ACC112 (cell line): ENCODE results near the gene SYT9.

Experiments used
- H2AFZ ChIP-seq: fragments of 200-600 bp; sonication (generic); one replicate; pipeline ENCODE4 v1.6.0; 2017; ENCODE audit warnings: antibody characterized with exemption, low read length; ENCODE audit not compliant: unreplicated experiment
- H3K27ac ChIP-seq: fragments of 200-600 bp; sonication (generic); 2 replicates; pipeline ENCODE4 v1.5.1; 2014; ENCODE audit warnings: low read depth, mild to moderate bottlenecking, antibody characterized with exemption, low read length, moderate library complexity
- H3K27me3 ChIP-seq: fragments of 200-600 bp; sonication (generic); 2 replicates; pipeline ENCODE4 v1.6.1; 2014; ENCODE audit warnings: mild to moderate bottlenecking, antibody characterized with exemption, low read length, moderate library complexity, mixed read lengths; ENCODE audit not compliant: insufficient read depth
- H3K36me3 ChIP-seq: fragments of 200-600 bp; sonication (generic); 2 replicates; pipeline ENCODE4 v1.6.1; 2016; ENCODE audit warnings: mild to moderate bottlenecking, antibody characterized with exemption, low read length, moderate library complexity, mixed read lengths; ENCODE audit not compliant: insufficient read depth
- H3K4me1 ChIP-seq: fragments of 200-600 bp; sonication (generic); one replicate; pipeline ENCODE4 v1.6.1; 2016; ENCODE audit warnings: low read length, mixed read lengths; ENCODE audit not compliant: insufficient read depth, unreplicated experiment, control insufficient read depth
- H3K4me3 ChIP-seq: fragments of 200-600 bp; sonication (generic); 2 replicates; pipeline ENCODE4 v1.5.1; 2014; ENCODE audit warnings: mild to moderate bottlenecking, low read depth, low read length
- H3K79me2 ChIP-seq: fragments of 200-600 bp; sonication (generic); one replicate; pipeline ENCODE4 v1.6.0; 2016; ENCODE audit warnings: low read length; ENCODE audit not compliant: control insufficient read depth, unreplicated experiment, insufficient read depth

SYT9 gene

DNA sequence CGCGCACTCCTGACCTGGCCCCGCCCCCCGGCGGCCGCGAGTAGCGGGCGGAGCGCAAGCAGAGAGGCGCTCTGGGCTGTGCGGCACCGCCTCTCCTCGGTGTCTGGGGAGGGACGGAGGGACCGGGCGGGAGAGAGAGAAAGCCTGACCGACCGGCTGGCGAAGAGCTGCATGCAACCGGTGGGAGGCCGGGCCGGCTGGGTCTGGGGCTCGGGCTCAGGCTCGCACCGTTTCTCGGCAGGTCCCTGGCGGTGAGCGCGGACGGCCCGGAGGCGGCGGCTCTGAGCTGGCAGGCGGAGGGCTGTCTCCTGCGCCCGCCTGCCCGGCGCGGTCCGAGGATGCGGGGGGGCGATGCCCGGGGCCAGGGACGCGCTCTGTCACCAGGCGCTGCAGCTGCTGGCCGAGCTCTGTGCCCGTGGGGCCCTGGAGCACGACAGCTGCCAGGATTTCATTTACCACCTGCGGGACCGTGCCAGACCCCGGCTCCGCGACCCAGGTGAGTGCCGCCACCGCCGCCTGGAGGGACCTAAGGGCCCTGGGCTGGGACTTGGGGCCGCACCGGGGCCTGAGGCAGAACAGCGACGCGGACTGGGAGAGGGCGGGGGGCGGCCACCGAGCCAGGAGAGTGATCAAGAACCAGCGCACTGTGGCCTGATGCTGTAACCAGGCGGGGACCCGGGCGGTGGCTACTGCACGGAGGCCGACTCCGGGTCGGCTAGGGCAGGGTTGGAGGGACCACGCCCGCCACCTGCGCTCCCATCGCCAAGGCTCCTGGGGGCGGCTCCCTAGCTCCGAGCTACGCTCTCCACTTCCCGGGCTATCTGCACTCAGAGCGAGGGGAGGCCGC, at the start of gene SYT9:
TSS of gene SYT9 (plus strand) at position 69 of the 847 bp plus-strand sequence. CDS start at position 352, 283 bp downstream.
- Histone ChIP-seq H2AFZ (no peak within 1 kb of the TSS), H3K27me3 (peaks cover 61% of the 10 kb centered on the region), H3K4me3 (peak within 1 kb of the TSS; percentile 49)

DNA sequence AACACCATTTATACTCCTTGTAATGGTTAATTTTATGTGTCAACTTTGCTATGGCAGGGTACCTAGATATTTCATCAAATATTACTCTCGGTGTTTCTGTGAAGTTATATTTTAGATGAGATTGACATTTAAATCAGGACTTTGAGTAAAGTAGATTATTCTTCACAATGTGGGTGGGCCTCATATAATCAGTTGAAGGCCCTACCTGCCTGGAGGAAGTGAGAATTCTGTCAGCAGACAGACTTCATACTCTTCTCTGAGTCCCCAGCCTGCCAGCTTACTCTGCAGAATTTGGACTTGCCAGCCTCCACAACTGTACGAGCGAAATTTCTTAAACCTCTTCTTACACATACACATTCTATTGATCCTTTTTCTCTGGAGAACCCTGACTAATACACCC, 49.3 kb upstream of the SYT9 start:
- Histone ChIP-seq H3K27me3 (no peaks in the 10 kb centered on the region), H3K4me3 (no peak overlapping the region), H3K27ac (no peak overlapping the region), H3K4me1 (no peaks in the 10 kb centered on the region), H2AFZ (no peak overlapping the region), H3K36me3 (no peaks in the 10 kb centered on the region), H3K79me2 (no peaks in the 10 kb centered on the region)

More for the DNA sequence above, at the start of gene SYT9:
- no peaks in the 10 kb centered on the region for H3K36me3 ChIP-seq
- no peaks in the 10 kb centered on the region for H3K4me1 ChIP-seq
- H3K27ac ChIP-seq: no peak within 1 kb of the TSS
- no peaks in the 10 kb centered on the region for H3K79me2 ChIP-seq

- Histone ChIP-seq H3K27me3 (no peaks in the 10 kb centered on the region), H3K4me1 (no peaks in the 10 kb centered on the region), H3K27ac (no peak overlapping the region), H3K79me2 (no peaks in the 10 kb centered on the region), H2AFZ (no peak overlapping the region), H3K36me3 (no peaks in the 10 kb centered on the region), H3K4me3 (no peak overlapping the region)
Observed at GRCh38 chr11:7204778-7205177, 46.9 kb upstream of the SYT9 start.

GRCh38 chr11:7208391-7208790, 43.3 kb upstream of the SYT9 start:
- no peaks in the 10 kb centered on the region for H3K4me1 ChIP-seq

DNA sequence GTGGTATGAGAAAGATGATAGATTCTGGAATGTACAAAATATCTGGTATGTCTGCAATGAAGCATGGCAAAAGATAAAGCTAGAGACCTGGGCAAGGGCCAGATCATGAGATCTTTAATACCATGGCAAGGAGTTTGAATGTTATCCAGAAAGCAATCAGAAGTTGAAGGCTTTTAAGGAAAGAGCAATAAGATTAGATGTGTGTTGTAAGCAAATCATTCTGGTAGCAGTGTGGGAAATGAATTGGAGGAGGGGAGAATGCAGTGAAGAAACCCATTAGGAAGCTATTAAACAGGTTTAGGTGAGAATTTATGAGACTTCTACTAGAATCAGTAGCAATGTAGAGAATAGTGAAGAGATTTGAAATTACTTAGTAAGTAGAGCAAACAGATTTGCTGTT, 32.2 kb upstream of the SYT9 start:
- Histone ChIP-seq H3K4me3 (no peak overlapping the region), H3K27ac (no peak overlapping the region), H2AFZ (no peak overlapping the region), H3K27me3 (no peaks in the 10 kb centered on the region), H3K36me3 (no peaks in the 10 kb centered on the region), H3K79me2 (no peaks in the 10 kb centered on the region), H3K4me1 (no peaks in the 10 kb centered on the region)

More at GRCh38 chr11:7208391-7208790, 43.3 kb upstream of the SYT9 start:
- Histone ChIP-seq H2AFZ (no peak overlapping the region), H3K27me3 (no peaks in the 10 kb centered on the region), H3K27ac (no peak overlapping the region), H3K4me3 (no peak overlapping the region), H3K79me2 (no peaks in the 10 kb centered on the region), H3K36me3 (no peaks in the 10 kb centered on the region)

- no peaks in the 10 kb centered on the region for H3K36me3 ChIP-seq
- no peak overlapping the region for H2AFZ ChIP-seq
- H3K4me1 ChIP-seq: no peaks in the 10 kb centered on the region
- no peak overlapping the region for H3K27ac ChIP-seq
- H3K4me3 ChIP-seq: no peak overlapping the region
- H3K27me3 ChIP-seq: no peaks in the 10 kb centered on the region
- H3K79me2 ChIP-seq: no peaks in the 10 kb centered on the region
Observed at GRCh38 chr11:7220636-7221035, 31.1 kb upstream of the SYT9 start.

DNA sequence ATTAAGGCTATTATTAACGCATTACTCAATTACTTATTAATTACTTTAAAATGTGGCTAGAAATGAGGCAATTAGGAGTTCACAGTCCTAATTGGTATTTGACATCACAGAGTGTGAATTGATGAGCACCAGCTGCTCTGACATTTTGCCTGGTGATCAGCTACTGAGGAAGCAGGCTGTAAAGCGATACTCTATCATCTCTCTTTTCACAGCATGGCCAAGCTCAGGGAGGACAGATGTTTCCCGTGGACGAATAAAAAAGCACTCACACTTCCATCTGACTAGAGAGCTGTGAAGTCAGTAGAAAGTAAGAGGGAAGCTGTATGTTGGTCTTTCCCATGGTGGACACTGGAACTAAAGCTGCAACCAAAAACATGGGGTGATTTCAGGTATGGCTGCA, 29.1 kb upstream of the SYT9 start:
- H3K4me1 ChIP-seq: no peaks in the 10 kb centered on the region
- no peaks in the 10 kb centered on the region for H3K79me2 ChIP-seq
- no peak overlapping the region for H2AFZ ChIP-seq
- H3K27ac ChIP-seq: no peak overlapping the region
- no peak overlapping the region for H3K4me3 ChIP-seq
- H3K36me3 ChIP-seq: no peaks in the 10 kb centered on the region
- no peaks in the 10 kb centered on the region for H3K27me3 ChIP-seq

GRCh38 chr11:7239877-7240276, 11.8 kb upstream of the SYT9 start:
- Histone ChIP-seq H3K4me3 (no peak overlapping the region), H3K4me1 (no peaks in the 10 kb centered on the region), H3K36me3 (no peaks in the 10 kb centered on the region), H3K79me2 (no peaks in the 10 kb centered on the region), H3K27me3 (0 out of 2 replicates have a peak, but pooled peaks cover 10% of the 10 kb centered on the region), H3K27ac (no peak overlapping the region), H2AFZ (no peak overlapping the region)

DNA sequence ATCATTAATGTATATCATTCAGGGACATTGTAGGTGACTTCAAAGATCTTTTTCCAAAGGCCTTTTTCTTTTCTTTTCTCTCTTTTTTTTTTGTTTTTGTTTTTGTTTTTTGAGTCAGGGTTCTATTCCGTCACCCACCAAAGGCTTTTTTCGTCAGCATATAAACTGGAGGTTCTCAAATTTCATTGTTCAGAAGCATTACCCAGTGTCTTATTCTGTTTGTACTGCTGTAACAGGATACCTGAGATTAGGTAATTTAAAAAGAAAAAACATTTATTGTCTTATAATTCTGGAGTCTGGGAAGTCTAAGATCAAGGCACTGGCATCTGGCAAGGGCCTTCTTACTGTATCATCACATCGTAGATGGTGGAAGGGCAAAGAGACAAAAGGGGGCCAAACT, 6.4 kb upstream of the SYT9 start:
- no peak overlapping the region for H3K4me3 ChIP-seq
- no peak overlapping the region for H2AFZ ChIP-seq
- no peaks in the 10 kb centered on the region for H3K36me3 ChIP-seq
- H3K4me1 ChIP-seq: no peaks in the 10 kb centered on the region
- H3K27ac ChIP-seq: no peak overlapping the region
- no peaks in the 10 kb centered on the region for H3K79me2 ChIP-seq
- peaks cover 6% of the 10 kb centered on the region; the same call in 1 of the 2 replicates for H3K27me3 ChIP-seq

DNA sequence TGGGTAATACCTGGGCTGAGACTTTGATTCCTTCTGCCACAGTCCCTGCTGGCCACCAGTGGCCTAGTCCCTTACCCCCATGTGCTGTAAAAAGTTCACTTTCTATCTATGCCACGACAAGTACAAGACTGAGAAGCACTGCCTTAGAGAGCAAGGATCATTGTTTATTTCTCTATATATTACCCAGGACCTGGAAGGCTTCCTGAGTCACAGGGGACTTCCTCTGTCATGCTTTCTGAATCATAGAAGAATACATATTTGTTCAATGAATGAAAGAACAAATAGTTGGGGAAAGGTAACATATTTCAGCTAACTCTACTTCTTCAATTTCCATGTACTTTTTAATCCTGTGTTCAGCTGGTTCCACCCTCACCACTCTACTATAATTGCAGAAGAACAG, 5.5 kb upstream of the SYT9 start:
- no peak overlapping the region for H3K4me3 ChIP-seq
- H3K79me2 ChIP-seq: no peaks in the 10 kb centered on the region
- H3K27me3 ChIP-seq: peaks cover 14% of the 10 kb centered on the region
- no peak overlapping the region for H2AFZ ChIP-seq
- no peak overlapping the region for H3K27ac ChIP-seq
- no peaks in the 10 kb centered on the region for H3K4me1 ChIP-seq
- no peaks in the 10 kb centered on the region for H3K36me3 ChIP-seq

DNA sequence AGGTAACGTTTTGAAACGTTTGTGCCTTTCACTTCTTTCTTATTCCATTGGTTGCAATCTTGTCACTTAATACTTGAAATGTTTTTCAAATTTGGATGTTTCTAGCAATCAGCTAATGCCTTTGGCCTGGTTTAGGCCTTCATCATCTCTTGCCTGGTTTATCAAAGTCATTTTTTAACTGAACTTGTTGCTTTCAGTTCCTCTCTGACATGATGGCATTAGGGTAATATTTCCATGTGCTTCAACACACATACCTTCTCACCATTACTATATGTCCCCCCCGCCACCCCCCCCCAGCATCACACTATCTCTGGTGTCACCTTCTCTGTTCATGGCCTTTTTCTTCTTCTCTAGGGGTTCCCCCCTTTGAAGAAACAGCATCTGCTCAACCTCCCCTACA, 1.5 kb upstream of the SYT9 start:
- H3K27ac ChIP-seq: no peak overlapping the region
- H3K36me3 ChIP-seq: no peaks in the 10 kb centered on the region
- H3K79me2 ChIP-seq: no peaks in the 10 kb centered on the region
- H3K27me3 ChIP-seq: peaks cover 54% of the 10 kb centered on the region
- H3K4me3 ChIP-seq: no peak overlapping the region
- H3K4me1 ChIP-seq: no peaks in the 10 kb centered on the region
- no peak overlapping the region for H2AFZ ChIP-seq
